SK-N-SH (cell line): Measurements from ENCODE around the gene GADL1. TPM values are rescaled to one million over a fixed set of nuclear protein-coding genes. Genes with fewer than 3 reads are reported as not detected.

Experiments
- CTCF ChIA-PET: fragments of 300-600, 350-600 bp; formaldehyde crosslinking; extraction: SDS; loops from one replicate; lab custom pipeline; 2021; lab: Yijun Ruan, JAX
- POLR2A ChIA-PET: fragments of 350-600 bp; sonication (Branson Sonifier 250); formaldehyde crosslinking; extraction: SDS; loops from one replicate; lab custom pipeline; 2020; ENCODE audit warnings: antibody characterized with exemption, inconsistent platforms; lab: Yijun Ruan, JAX
- DNase-seq: peaks from one replicate; pipeline ENCODE4 v3.0.0; 2012
- H2AFZ ChIP-seq: fragments of 200-600 bp; sonication (generic); 2 replicates; pipeline ENCODE4 v1.8.1; 2016; ENCODE audit warnings: antibody characterized with exemption, mild to moderate bottlenecking, low read depth
- H3F3A ChIP-seq: fragments of 200-600 bp; sonication (generic); replicated peaks from 2 replicates; pipeline ENCODE3; 2016; ENCODE audit warnings: antibody characterized with exemption, mild to moderate bottlenecking; ENCODE audit not compliant: insufficient read depth
- H3K27ac ChIP-seq, 2 experiments: fragments of 200-500 bp in 1 of 2; fragments of 200-600 bp in 1 of 2; sonication (Bioruptor generic) in 1 of 2; sonication (generic), shearing (Covaris generic) in 1 of 2; 2 replicates each; pipeline versions ENCODE4 v1.5.1 to v1.6.1; 2014 to 2016; ENCODE audit warnings: low read depth in 2 of 2, inconsistent platforms in 1 of 2, low read length in 1 of 2, mild to moderate bottlenecking in 1 of 2, mixed read lengths in 1 of 2
- H3K27me3 ChIP-seq: fragments of 200-600 bp; sonication (generic), shearing (Covaris generic); 2 replicates; pipeline ENCODE4 v1.6.1; 2016; ENCODE audit warnings: mixed run types; ENCODE audit not compliant: insufficient read depth
- H3K36me3 ChIP-seq, 2 experiments: fragments of 200-500 bp in 1 of 2; fragments of 200-600 bp in 1 of 2; sonication (Bioruptor generic) in 1 of 2; sonication (generic) in 1 of 2; replicated peaks in 1 of 2; 2 replicates each; pipeline versions ENCODE3 to v1.5.1; 2014 to 2016; ENCODE audit warnings: low read length in 1 of 2, mild to moderate bottlenecking in 1 of 2; ENCODE audit not compliant: insufficient read depth in 2 of 2, control insufficient read depth in 1 of 2
- H3K4me1 ChIP-seq, 2 experiments: fragments of 200-500 bp in 1 of 2; fragments of 200-600 bp in 1 of 2; sonication (Bioruptor generic) in 1 of 2; sonication (generic), shearing (Covaris generic) in 1 of 2; 2 replicates each; pipeline versions ENCODE4 v1.5.1 to v1.6.1; 2014 to 2016; ENCODE audit warnings: low read depth in 1 of 2, low read length in 1 of 2, mixed run types in 1 of 2; ENCODE audit not compliant: insufficient read depth in 2 of 2, control insufficient read depth in 1 of 2
- H3K4me2 ChIP-seq: fragments of 200-600 bp; sonication (generic), shearing (Covaris generic); 2 replicates; pipeline ENCODE4 v1.6.1; 2017; ENCODE audit warnings: mixed run types
- H3K4me3 ChIP-seq, 2 experiments: fragments of 200-500 bp in 1 of 2; fragments of 200-600 bp in 1 of 2; sonication (Bioruptor generic) in 1 of 2; sonication (generic), shearing (Covaris generic) in 1 of 2; 2 replicates each; pipeline versions ENCODE4 v1.5.1 to v1.8.1; 2014 to 2016; ENCODE audit warnings: low read depth in 2 of 2, inconsistent platforms in 1 of 2, low read length in 1 of 2, mild to moderate bottlenecking in 1 of 2, mixed read lengths in 1 of 2, moderate library complexity in 1 of 2
- H3K79me2 ChIP-seq: fragments of 200-600 bp; sonication (generic); 2 replicates; pipeline ENCODE4 v1.8.1; 2017; ENCODE audit warnings: mild to moderate bottlenecking; ENCODE audit not compliant: insufficient read depth
- H3K9ac ChIP-seq: fragments of 200-600 bp; sonication (generic); 2 replicates; pipeline ENCODE4 v1.6.1; 2017; ENCODE audit warnings: mixed run types
- H3K9me2 ChIP-seq: fragments of 200-600 bp; sonication (generic); 2 replicates; pipeline ENCODE4 v1.6.1; 2017; ENCODE audit warnings: mixed run types
- H3K9me3 ChIP-seq: fragments of 200-600 bp; sonication (generic); 2 replicates; pipeline ENCODE4 v1.6.1; 2017; ENCODE audit warnings: mixed run types, mild to moderate bottlenecking, moderate library complexity
- H4K20me1 ChIP-seq: fragments of 200-600 bp; sonication (generic); 2 replicates; pipeline ENCODE4 v1.6.1; 2017; ENCODE audit warnings: mild to moderate bottlenecking, mixed run types; ENCODE audit not compliant: insufficient read depth
- ELF1 ChIP-seq: IDR thresholded peaks from 2 replicates; pipeline ENCODE4 v1.4.0; 2012
- EP300 ChIP-seq, 2 experiments: IDR thresholded peaks; 2 replicates each; pipeline versions ENCODE4 v1.4.0 to v1.6.1; 2012; ENCODE audit warnings: borderline replicate concordance in 1 of 2, low read depth in 1 of 2, low read length in 1 of 2
- EZH2phosphoT487 ChIP-seq: fragments of 200-600 bp; sonication (generic); IDR thresholded peaks from 2 replicates; pipeline ENCODE4 v1.6.1; 2017; ENCODE audit warnings: low read depth, mixed run types, mild to moderate bottlenecking, antibody characterized with exemption, moderate library complexity, borderline replicate concordance
- GABPA ChIP-seq: IDR thresholded peaks from 2 replicates; pipeline ENCODE4 v1.4.0; 2012; ENCODE audit warnings: low read depth, mild to moderate bottlenecking
- GATA2 ChIP-seq: sonication (generic); formaldehyde crosslinking; IDR thresholded peaks from 2 replicates; pipeline ENCODE4 v1.5.0; 2020; ENCODE audit warnings: mild to moderate bottlenecking, missing genetic modification reagents
- JUND ChIP-seq: IDR thresholded peaks from 2 replicates; pipeline ENCODE4 v1.4.0; 2012
- NRF1 ChIP-seq: IDR thresholded peaks from 2 replicates; pipeline ENCODE4 v1.6.1; 2012; ENCODE audit warnings: low read depth, mild to moderate bottlenecking, low read length
- RAD21 ChIP-seq: IDR thresholded peaks from 2 replicates; pipeline ENCODE4 v1.6.1; 2012; ENCODE audit warnings: mild to moderate bottlenecking, low read length
- RFX5 ChIP-seq: IDR thresholded peaks from 2 replicates; pipeline ENCODE4 v1.6.1; 2012; ENCODE audit warnings: mild to moderate bottlenecking, improper control_type of control experiment, low read length
- RXRA ChIP-seq: IDR thresholded peaks from 2 replicates; pipeline ENCODE4 v1.4.0; 2012; ENCODE audit warnings: low read depth, mild to moderate bottlenecking, borderline replicate concordance
- SMC3 ChIP-seq: IDR thresholded peaks from 2 replicates; pipeline ENCODE4 v1.6.1; 2012; ENCODE audit warnings: low read depth, low read length, improper control_type of control experiment
- TCF12 ChIP-seq: IDR thresholded peaks from 2 replicates; pipeline ENCODE4 v1.4.0; 2012
- TEAD4 ChIP-seq: IDR thresholded peaks from 2 replicates; pipeline ENCODE4 v1.4.0; 2012; ENCODE audit warnings: mild to moderate bottlenecking, borderline replicate concordance; ENCODE audit not compliant: insufficient read depth
- YY1 ChIP-seq: IDR thresholded peaks from 2 replicates; pipeline ENCODE4 v1.4.0; 2012; ENCODE audit warnings: low read depth, mild to moderate bottlenecking
- WGBS: methylation state at CpG from one replicate; pipeline ENCODE4 v1.1.6; 2017; ENCODE audit warnings: low lambda C conversion rate; 5-methylcytosine and 5-hydroxymethylcytosine counted together
- polyA plus RNA-seq, 3 experiments: library from polyadenylated mRNA; depleted of rRNA; stranded (reverse); fragments of >200 nt; gene quantifications; 2 replicates each; pipeline ENCODE4 v1.2.3, GENCODE V29; 2012
- TF ChIP-seq, protein P1 (sequence below): IDR thresholded peaks from 2 replicates; pipeline ENCODE4 v1.6.1; 2012; ENCODE audit warnings: mild to moderate bottlenecking, low read depth, low read length, moderate library complexity
- TF ChIP-seq, protein P2 (sequence below): IDR thresholded peaks from 2 replicates; pipeline ENCODE4 v1.4.0; 2012; ENCODE audit warnings: low read depth, borderline replicate concordance

GADL1 gene
- polyA plus RNA-seq, 1 of the 3 experiments (the other 2 are of a cell fraction): not detected

- H3K4me2 ChIP-seq: no peak overlapping the region
- H3K27ac ChIP-seq: no peak overlapping the region
- H2AFZ ChIP-seq: no peak overlapping the region
- H3K36me3 ChIP-seq: no peaks in the 10 kb centered on the region
- no peaks in the 10 kb centered on the region for H3K79me2 ChIP-seq
- 40% methylated on average over 3 of the region's 3 CpGs for WGBS
- POLR2A ChIA-PET: no interaction called here
- H4K20me1 ChIP-seq: no peaks in the 10 kb centered on the region
- H3K4me3 ChIP-seq: no peak overlapping the region
- no peaks in the 10 kb centered on the region for H3K4me1 ChIP-seq
- no peaks in the 10 kb centered on the region for H3K9me3 ChIP-seq
- no peaks in the 10 kb centered on the region for H3K27me3 ChIP-seq
- H3K9me2 ChIP-seq: no peaks in the 10 kb centered on the region
- DNase-seq: no peak
- TF ChIP-seq, protein P1, sequence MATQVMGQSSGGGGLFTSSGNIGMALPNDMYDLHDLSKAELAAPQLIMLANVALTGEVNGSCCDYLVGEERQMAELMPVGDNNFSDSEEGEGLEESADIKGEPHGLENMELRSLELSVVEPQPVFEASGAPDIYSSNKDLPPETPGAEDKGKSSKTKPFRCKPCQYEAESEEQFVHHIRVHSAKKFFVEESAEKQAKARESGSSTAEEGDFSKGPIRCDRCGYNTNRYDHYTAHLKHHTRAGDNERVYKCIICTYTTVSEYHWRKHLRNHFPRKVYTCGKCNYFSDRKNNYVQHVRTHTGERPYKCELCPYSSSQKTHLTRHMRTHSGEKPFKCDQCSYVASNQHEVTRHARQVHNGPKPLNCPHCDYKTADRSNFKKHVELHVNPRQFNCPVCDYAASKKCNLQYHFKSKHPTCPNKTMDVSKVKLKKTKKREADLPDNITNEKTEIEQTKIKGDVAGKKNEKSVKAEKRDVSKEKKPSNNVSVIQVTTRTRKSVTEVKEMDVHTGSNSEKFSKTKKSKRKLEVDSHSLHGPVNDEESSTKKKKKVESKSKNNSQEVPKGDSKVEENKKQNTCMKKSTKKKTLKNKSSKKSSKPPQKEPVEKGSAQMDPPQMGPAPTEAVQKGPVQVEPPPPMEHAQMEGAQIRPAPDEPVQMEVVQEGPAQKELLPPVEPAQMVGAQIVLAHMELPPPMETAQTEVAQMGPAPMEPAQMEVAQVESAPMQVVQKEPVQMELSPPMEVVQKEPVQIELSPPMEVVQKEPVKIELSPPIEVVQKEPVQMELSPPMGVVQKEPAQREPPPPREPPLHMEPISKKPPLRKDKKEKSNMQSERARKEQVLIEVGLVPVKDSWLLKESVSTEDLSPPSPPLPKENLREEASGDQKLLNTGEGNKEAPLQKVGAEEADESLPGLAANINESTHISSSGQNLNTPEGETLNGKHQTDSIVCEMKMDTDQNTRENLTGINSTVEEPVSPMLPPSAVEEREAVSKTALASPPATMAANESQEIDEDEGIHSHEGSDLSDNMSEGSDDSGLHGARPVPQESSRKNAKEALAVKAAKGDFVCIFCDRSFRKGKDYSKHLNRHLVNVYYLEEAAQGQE: no peak
- TF ChIP-seq EZH2phosphoT487 (no peak), RXRA (no peak), ELF1 (no peak)
- TF ChIP-seq, all 33 proteins: peak for 0
- Histone ChIP-seq H3K9ac (no peak overlapping the region), H3F3A (no peaks in the 10 kb centered on the region)
- CTCF ChIA-PET: interaction anchor here (0.6 kb wide), 1 partner anchor 59 kb away, joined by 3 read pairs; no protein-coding TSS in a partner anchor
Observed at GRCh38 chr3:30764281-30764680, 130.2 kb downstream of the GADL1 start.

DNA sequence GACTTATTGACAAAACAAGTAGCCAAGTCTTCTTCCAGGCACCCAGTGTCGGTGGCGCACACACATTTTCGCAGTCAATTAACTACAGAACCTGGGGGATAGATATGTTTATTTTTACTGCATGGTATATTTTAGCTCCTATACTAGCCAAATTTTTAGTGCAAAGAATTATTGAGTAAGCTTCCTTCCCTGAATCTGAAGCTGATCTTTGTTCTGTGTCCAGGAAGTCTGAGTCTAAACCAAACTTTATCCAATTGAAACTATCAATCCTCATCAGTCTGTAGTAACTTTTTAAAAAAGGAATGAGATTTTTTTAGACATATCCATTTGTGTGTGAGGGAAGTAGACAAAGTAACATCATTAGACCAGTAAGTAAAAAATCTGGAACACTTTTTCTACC, 133.1 kb downstream of the GADL1 start:
- no peaks in the 10 kb centered on the region for H3K27me3 ChIP-seq
- H3K4me3 ChIP-seq: no peak overlapping the region
- CTCF ChIA-PET: interaction anchor here (0.6 to 4.9 kb wide), 4 partner anchors 7 to 1787 kb away, joined by 3 to 30 read pairs (median 4); no protein-coding TSS in a partner anchor
- no peaks in the 10 kb centered on the region for H4K20me1 ChIP-seq
- H3K36me3 ChIP-seq: no peaks in the 10 kb centered on the region
- no peak overlapping the region for H3K4me2 ChIP-seq
- no peak overlapping the region for H2AFZ ChIP-seq
- no peak for DNase-seq
- no peaks in the 10 kb centered on the region for H3K9me2 ChIP-seq
- H3F3A ChIP-seq: no peaks in the 10 kb centered on the region
- H3K9me3 ChIP-seq: no peaks in the 10 kb centered on the region
- H3K79me2 ChIP-seq: no peaks in the 10 kb centered on the region
- WGBS: 91% methylated on average over 3 of the region's 3 CpGs
- no peak overlapping the region for H3K27ac ChIP-seq
- no peaks in the 10 kb centered on the region for H3K4me1 ChIP-seq
- POLR2A ChIA-PET: no interaction called here
- H3K9ac ChIP-seq: no peak overlapping the region
- no peak for TF ChIP-seq RAD21
- no peak for TF ChIP-seq TEAD4
- no peak for TF ChIP-seq SMC3
- TF ChIP-seq RFX5: no peak
- no peak for TF ChIP-seq ELF1
- TF ChIP-seq, protein P2, sequence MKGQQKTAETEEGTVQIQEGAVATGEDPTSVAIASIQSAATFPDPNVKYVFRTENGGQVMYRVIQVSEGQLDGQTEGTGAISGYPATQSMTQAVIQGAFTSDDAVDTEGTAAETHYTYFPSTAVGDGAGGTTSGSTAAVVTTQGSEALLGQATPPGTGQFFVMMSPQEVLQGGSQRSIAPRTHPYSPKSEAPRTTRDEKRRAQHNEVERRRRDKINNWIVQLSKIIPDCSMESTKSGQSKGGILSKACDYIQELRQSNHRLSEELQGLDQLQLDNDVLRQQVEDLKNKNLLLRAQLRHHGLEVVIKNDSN: no peak
- TF ChIP-seq YY1: no peak
- no peak for TF ChIP-seq TCF12
- no peak for TF ChIP-seq NRF1
- no peak for TF ChIP-seq GATA2 (CRISPR knock-in tag)
- no peak for TF ChIP-seq GABPA
- TF ChIP-seq JUND: no peak
- no peak for TF ChIP-seq EP300 (IDR thresholded peaks at IDR 0.05; ENCODE audit: borderline replicate concordance in 1 of 2, low read depth in 1 of 2, low read length in 1 of 2)
- TF ChIP-seq, all 33 proteins: peak for 0
